HCT116 (cell line): ENCODE data around the gene MINK1.

Experiments
- ELF1 ChIP-seq: IDR thresholded peaks from 2 replicates; pipeline ENCODE4 v1.6.1; 2012; ENCODE audit warnings: low read depth, borderline replicate concordance
- EZH2 ChIP-seq: fragments of 200-600 bp; sonication (generic); IDR thresholded peaks from 2 replicates; pipeline ENCODE4 v1.6.1; 2017; ENCODE audit warnings: antibody characterized with exemption, mixed run types
- FOSL1 ChIP-seq: IDR thresholded peaks from 2 replicates; pipeline ENCODE4 v1.6.1; 2012; ENCODE audit warnings: low read depth
- POLR2A ChIP-seq: IDR thresholded peaks from 2 replicates; pipeline ENCODE4 v1.7.0; 2011; ENCODE audit warnings: borderline replicate concordance; ENCODE audit not compliant: insufficient read depth, insufficient read length; ENCODE audit errors: extremely low read depth
- POLR2AphosphoS5 ChIP-seq: IDR thresholded peaks from 2 replicates; pipeline ENCODE4 v1.6.1; 2011; ENCODE audit warnings: mild to moderate bottlenecking, low read depth, low read length, moderate library complexity
- RAD21 ChIP-seq: IDR thresholded peaks from 2 replicates; pipeline ENCODE4 v1.6.1; 2012; ENCODE audit warnings: low read depth, mild to moderate bottlenecking
- SIN3A ChIP-seq: IDR thresholded peaks from 2 replicates; pipeline ENCODE4 v1.6.1; 2012; ENCODE audit warnings: low read depth
- SP1 ChIP-seq: IDR thresholded peaks from 2 replicates; pipeline ENCODE4 v1.6.1; 2012; ENCODE audit warnings: low read depth
- YY1 ChIP-seq: IDR thresholded peaks from 2 replicates; pipeline ENCODE4 v1.6.1; 2011; ENCODE audit warnings: low read length, low read depth, moderate library complexity, mild to moderate bottlenecking; ENCODE audit not compliant: insufficient replicate concordance; ENCODE audit errors: extremely low read depth
- TF ChIP-seq, protein P1 (sequence below): IDR thresholded peaks from 2 replicates; pipeline ENCODE4 v1.6.1; 2012
- TF ChIP-seq, protein P2 (sequence below), 3 experiments: fragments of 200-600 bp in 1 of 3; sonication (generic) in 1 of 3; IDR thresholded peaks in 2 of 3; conservative IDR thresholded peaks in 1 of 3; 2 replicates each; pipeline ENCODE4 v1.5.1; 2012 to 2017; ENCODE audit warnings: low read depth in 2 of 3, low read length in 2 of 3, antibody characterized with exemption in 1 of 3, borderline replicate concordance in 1 of 3, control low read depth in 1 of 3, mild to moderate bottlenecking in 1 of 3, mixed read lengths in 1 of 3, mixed run types in 1 of 3, moderate library complexity in 1 of 3; ENCODE audit not compliant: insufficient read depth in 1 of 3
- TF ChIP-seq, protein P3 (sequence below): IDR thresholded peaks from 2 replicates; pipeline ENCODE4 v1.6.1; 2012; ENCODE audit warnings: low read depth
- TF ChIP-seq, protein P4 (sequence below): IDR thresholded peaks from 2 replicates; pipeline ENCODE4 v1.6.1; 2012

DNA sequence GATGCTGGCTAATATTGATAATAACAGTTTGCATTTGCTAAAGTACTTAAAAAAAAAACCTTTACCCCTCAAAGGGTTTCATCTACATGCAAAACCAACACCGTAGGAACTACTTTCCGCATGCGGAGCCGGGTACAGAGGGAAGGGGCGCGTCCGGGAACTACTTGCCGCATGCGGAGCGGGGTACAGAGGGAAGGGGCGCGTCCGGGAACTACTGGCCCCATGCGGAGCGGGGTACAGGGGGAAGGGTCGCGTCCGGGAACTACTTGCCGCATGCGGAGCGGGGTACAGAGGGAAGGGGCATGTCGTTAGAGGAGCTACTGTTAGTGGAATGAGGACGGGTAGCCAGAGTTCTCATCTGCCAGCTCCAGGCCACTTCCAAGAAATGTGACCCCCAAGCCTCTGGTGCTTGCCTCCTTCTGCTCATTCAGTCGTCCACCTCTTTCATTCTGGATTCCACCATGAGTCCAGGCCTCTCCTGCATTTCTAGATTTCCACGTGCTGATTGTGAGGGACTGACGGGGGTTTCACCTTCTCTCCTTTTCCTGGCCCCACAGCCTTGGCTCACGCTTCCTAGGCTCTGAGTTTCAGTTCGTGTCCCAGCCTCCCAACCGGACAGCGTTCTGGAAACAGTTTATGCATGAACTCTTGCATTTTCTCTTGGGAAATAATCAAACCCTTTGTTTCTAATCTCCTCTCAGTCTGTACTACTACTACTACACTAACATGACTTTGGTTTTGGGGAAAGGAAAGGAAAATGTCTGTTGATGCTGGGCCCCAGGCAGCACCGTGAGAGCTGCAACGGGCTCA lies 26.9 kb downstream of the MINK1 start:
- TF ChIP-seq, protein P1, sequence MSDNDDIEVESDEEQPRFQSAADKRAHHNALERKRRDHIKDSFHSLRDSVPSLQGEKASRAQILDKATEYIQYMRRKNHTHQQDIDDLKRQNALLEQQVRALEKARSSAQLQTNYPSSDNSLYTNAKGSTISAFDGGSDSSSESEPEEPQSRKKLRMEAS: no peak
- TF ChIP-seq, protein P2, sequence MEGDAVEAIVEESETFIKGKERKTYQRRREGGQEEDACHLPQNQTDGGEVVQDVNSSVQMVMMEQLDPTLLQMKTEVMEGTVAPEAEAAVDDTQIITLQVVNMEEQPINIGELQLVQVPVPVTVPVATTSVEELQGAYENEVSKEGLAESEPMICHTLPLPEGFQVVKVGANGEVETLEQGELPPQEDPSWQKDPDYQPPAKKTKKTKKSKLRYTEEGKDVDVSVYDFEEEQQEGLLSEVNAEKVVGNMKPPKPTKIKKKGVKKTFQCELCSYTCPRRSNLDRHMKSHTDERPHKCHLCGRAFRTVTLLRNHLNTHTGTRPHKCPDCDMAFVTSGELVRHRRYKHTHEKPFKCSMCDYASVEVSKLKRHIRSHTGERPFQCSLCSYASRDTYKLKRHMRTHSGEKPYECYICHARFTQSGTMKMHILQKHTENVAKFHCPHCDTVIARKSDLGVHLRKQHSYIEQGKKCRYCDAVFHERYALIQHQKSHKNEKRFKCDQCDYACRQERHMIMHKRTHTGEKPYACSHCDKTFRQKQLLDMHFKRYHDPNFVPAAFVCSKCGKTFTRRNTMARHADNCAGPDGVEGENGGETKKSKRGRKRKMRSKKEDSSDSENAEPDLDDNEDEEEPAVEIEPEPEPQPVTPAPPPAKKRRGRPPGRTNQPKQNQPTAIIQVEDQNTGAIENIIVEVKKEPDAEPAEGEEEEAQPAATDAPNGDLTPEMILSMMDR (IDR thresholded peaks at IDR 0.05 in 2 of 3, conservative IDR thresholded peaks at IDR 0.05 in 1 of 3; ENCODE audit: borderline replicate concordance in 1 of 3, insufficient read depth in 1 of 3, low read depth in 2 of 3, low read length in 2 of 3): no peak
- TF ChIP-seq SIN3A (no peak), RAD21 (no peak), YY1 (no peak), EZH2 (no peak), POLR2A (no peak), POLR2AphosphoS5 (no peak), FOSL1 (no peak), ELF1 (no peak), SP1 (no peak)
- TF ChIP-seq, protein P3, sequence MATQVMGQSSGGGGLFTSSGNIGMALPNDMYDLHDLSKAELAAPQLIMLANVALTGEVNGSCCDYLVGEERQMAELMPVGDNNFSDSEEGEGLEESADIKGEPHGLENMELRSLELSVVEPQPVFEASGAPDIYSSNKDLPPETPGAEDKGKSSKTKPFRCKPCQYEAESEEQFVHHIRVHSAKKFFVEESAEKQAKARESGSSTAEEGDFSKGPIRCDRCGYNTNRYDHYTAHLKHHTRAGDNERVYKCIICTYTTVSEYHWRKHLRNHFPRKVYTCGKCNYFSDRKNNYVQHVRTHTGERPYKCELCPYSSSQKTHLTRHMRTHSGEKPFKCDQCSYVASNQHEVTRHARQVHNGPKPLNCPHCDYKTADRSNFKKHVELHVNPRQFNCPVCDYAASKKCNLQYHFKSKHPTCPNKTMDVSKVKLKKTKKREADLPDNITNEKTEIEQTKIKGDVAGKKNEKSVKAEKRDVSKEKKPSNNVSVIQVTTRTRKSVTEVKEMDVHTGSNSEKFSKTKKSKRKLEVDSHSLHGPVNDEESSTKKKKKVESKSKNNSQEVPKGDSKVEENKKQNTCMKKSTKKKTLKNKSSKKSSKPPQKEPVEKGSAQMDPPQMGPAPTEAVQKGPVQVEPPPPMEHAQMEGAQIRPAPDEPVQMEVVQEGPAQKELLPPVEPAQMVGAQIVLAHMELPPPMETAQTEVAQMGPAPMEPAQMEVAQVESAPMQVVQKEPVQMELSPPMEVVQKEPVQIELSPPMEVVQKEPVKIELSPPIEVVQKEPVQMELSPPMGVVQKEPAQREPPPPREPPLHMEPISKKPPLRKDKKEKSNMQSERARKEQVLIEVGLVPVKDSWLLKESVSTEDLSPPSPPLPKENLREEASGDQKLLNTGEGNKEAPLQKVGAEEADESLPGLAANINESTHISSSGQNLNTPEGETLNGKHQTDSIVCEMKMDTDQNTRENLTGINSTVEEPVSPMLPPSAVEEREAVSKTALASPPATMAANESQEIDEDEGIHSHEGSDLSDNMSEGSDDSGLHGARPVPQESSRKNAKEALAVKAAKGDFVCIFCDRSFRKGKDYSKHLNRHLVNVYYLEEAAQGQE: no peak
- TF ChIP-seq, protein P4, sequence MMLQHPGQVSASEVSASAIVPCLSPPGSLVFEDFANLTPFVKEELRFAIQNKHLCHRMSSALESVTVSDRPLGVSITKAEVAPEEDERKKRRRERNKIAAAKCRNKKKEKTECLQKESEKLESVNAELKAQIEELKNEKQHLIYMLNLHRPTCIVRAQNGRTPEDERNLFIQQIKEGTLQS: no peak
